Lower leg skin (tissue), 3 donors: Measurements from ENCODE around the gene NRXN3.

Source experiments
- POLR2A ChIP-seq, 2 donors: fragments of 450-650 bp; IDR thresholded peaks; one replicate each; pipeline ENCODE4 v1.6.1; 2016 to 2017; ENCODE audit warnings: antibody characterized with exemption in 2 of 2, mild to moderate bottlenecking in 1 of 2, moderate library complexity in 1 of 2
- TF ChIP-seq, protein P1 (sequence below), 3 donors: fragments of 450-650 bp; IDR thresholded peaks; one replicate each; pipeline ENCODE4 v1.5.1; 2016; ENCODE audit warnings: antibody characterized with exemption in 3 of 3, mild to moderate bottlenecking in 3 of 3, moderate library complexity in 2 of 3

DNA sequence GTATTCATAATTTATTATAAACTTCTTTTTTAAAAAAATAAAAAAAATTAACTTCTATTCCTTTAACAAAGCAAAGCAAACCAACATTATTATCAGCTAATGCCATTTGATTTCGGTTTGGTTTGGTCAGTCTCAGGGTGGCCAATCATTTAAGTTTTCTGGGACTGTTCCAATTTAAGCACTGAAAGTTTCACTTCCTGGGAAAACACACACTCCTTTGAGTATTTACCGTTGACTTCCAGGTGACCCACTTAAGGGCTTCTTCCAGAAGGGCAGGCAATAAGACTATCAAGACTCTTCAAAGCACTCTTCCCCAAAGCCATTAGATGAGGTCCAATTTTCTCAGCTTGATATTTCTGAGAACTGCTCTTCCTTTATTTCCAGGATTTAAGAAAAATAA lies 1187.1 kb downstream of the NRXN3 start:
- TF ChIP-seq, protein P1, sequence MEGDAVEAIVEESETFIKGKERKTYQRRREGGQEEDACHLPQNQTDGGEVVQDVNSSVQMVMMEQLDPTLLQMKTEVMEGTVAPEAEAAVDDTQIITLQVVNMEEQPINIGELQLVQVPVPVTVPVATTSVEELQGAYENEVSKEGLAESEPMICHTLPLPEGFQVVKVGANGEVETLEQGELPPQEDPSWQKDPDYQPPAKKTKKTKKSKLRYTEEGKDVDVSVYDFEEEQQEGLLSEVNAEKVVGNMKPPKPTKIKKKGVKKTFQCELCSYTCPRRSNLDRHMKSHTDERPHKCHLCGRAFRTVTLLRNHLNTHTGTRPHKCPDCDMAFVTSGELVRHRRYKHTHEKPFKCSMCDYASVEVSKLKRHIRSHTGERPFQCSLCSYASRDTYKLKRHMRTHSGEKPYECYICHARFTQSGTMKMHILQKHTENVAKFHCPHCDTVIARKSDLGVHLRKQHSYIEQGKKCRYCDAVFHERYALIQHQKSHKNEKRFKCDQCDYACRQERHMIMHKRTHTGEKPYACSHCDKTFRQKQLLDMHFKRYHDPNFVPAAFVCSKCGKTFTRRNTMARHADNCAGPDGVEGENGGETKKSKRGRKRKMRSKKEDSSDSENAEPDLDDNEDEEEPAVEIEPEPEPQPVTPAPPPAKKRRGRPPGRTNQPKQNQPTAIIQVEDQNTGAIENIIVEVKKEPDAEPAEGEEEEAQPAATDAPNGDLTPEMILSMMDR (IDR thresholded peaks at IDR 0.05) = no peak
- no peak for TF ChIP-seq POLR2A (IDR thresholded peaks at IDR 0.05)
